Endodermal cell (in vitro differentiated cells): Measurements from ENCODE around the gene XYLT1. TPM values are rescaled to one million over a fixed set of nuclear protein-coding genes. Genes with fewer than 3 reads are reported as not detected.
A peak's percentile ranks its signal among the peaks of the same experiment; 100 is the strongest.

Experiments
- DNase-seq: peaks from one replicate; pipeline ENCODE4 v3.0.0-alpha.2; 2017
- H3K27ac ChIP-seq: 2 replicates; pipeline ENCODE4 v1.5.1; 2013; ENCODE audit warnings: mild to moderate bottlenecking, low read depth, low read length, moderate library complexity
- H3K27me3 ChIP-seq: 2 replicates; pipeline ENCODE4 v1.6.1; 2013; ENCODE audit warnings: mild to moderate bottlenecking, low read length, moderate library complexity; ENCODE audit not compliant: insufficient read depth, control insufficient read depth, poor library complexity, severe bottlenecking
- H3K36me3 ChIP-seq: 2 replicates; pipeline ENCODE4 v1.7.0; 2013; ENCODE audit warnings: mild to moderate bottlenecking, low read length, moderate library complexity; ENCODE audit not compliant: control insufficient read depth, insufficient read depth
- H3K4me1 ChIP-seq: one replicate; pipeline ENCODE4 v1.7.0; 2013; ENCODE audit warnings: low read length; ENCODE audit not compliant: control insufficient read depth, insufficient read depth
- H3K4me3 ChIP-seq: 2 replicates; pipeline ENCODE4 v1.5.1; 2013; ENCODE audit warnings: mild to moderate bottlenecking, low read length, moderate library complexity
- H3K9ac ChIP-seq: 2 replicates; pipeline ENCODE4 v1.6.1; 2013; ENCODE audit warnings: mild to moderate bottlenecking, low read length, moderate library complexity; ENCODE audit not compliant: poor library complexity, severe bottlenecking; ENCODE audit errors: extremely low read depth
- H3K9me3 ChIP-seq: 2 replicates; pipeline ENCODE4 v1.6.1; 2013; ENCODE audit warnings: mild to moderate bottlenecking, low read length, moderate library complexity; ENCODE audit not compliant: control insufficient read depth
- H3K27ac Mint-ChIP-seq: 2 replicates; pipeline ENCODE4 v1.8.0; 2020; ENCODE audit warnings: mixed read lengths
- H3K27me3 Mint-ChIP-seq: 2 replicates; pipeline ENCODE4 v1.8.0; 2021; ENCODE audit warnings: mild to moderate bottlenecking, mixed read lengths; ENCODE audit not compliant: insufficient read depth
- H3K36me3 Mint-ChIP-seq: 2 replicates; pipeline ENCODE4 v1.8.0; 2020; ENCODE audit warnings: low read depth, mixed read lengths
- H3K4me1 Mint-ChIP-seq: 2 replicates; pipeline ENCODE4 v1.8.0; 2020; ENCODE audit warnings: mixed read lengths
- H3K4me3 Mint-ChIP-seq: 2 replicates; pipeline ENCODE4 v1.8.0; 2020; ENCODE audit warnings: mild to moderate bottlenecking, moderate library complexity, mixed read lengths
- H3K9me3 Mint-ChIP-seq: 2 replicates; pipeline ENCODE4 v1.8.0; 2020; ENCODE audit warnings: mild to moderate bottlenecking, mixed read lengths
- CTCF ChIP-seq: fragments of 200-600 bp; sonication (generic); conservative IDR thresholded peaks from 2 replicates; pipeline ENCODE4 v1.5.0; 2021; ENCODE audit warnings: antibody characterized with exemption, mild to moderate bottlenecking
- WGBS, 2 experiments: methylation state at CpG; one replicate each; pipeline versions ENCODE4 v1.1.5 to v1.1.7; 2013; ENCODE audit warnings: missing lambda C conversion rate in 2 of 2, mixed read lengths in 1 of 2; ENCODE audit not compliant: insufficient coverage in 1 of 2, insufficient read length in 1 of 2; 5-methylcytosine and 5-hydroxymethylcytosine counted together
- total RNA-seq, 2 donors: library from RNA; stranded (reverse); fragmentation: NEBNext Ultra II Directional in 1 of 2; extraction: Animal tissue kit (Norgen Biotek cat#: 25700) in 1 of 2; gene quantifications; 2 replicates in 1 of 2; 3 replicates in 1 of 2; pipeline ENCODE4 v1.2.1, GENCODE V29; 2021

The XYLT1 gene
- total RNA-seq, 2 donors from 2014 or later, result 26.8 to 28.5 TPM

GRCh38 chr16:17084130-17084529, 386.6 kb downstream of the XYLT1 start:
- H3K36me3 ChIP-seq, result no peaks in the 10 kb centered on the region
- H3K9ac ChIP-seq, result no peak overlapping the region
- H3K27ac ChIP-seq, result peak overlapping the region; percentile 93
- H3K4me3 ChIP-seq, result no peak overlapping the region
- H3K4me3 Mint-ChIP-seq, result no peak overlapping the region
- no peak overlapping the region for H3K27ac Mint-ChIP-seq
- TF ChIP-seq CTCF, result no peak
- H3K4me1 ChIP-seq, result peaks cover 3% of the 10 kb centered on the region
- peaks cover 8% of the 10 kb centered on the region for H3K9me3 Mint-ChIP-seq
- peaks cover 31% of the 10 kb centered on the region for H3K4me1 Mint-ChIP-seq
- no peaks in the 10 kb centered on the region for H3K27me3 ChIP-seq
- 80 to 93% methylated on average over 2 of the region's 2 CpGs for WGBS, 2 experiments
- peaks cover 17% of the 10 kb centered on the region for H3K9me3 ChIP-seq
- no peak for DNase-seq
- no peaks in the 10 kb centered on the region for H3K27me3 Mint-ChIP-seq
- H3K36me3 Mint-ChIP-seq, result no peaks in the 10 kb centered on the region

GRCh38 chr16:17083628-17084027, 387.1 kb downstream of the XYLT1 start:
- Mint-ChIP-seq H3K36me3 (no peaks in the 10 kb centered on the region), H3K9me3 (peaks cover 8% of the 10 kb centered on the region), H3K27ac (no peak overlapping the region), H3K27me3 (no peaks in the 10 kb centered on the region), H3K4me3 (no peak overlapping the region), H3K4me1 (peaks cover 31% of the 10 kb centered on the region)
- Histone ChIP-seq H3K36me3 (no peaks in the 10 kb centered on the region), H3K27me3 (no peaks in the 10 kb centered on the region), H3K9me3 (peaks cover 17% of the 10 kb centered on the region), H3K4me3 (no peak overlapping the region), H3K4me1 (peaks cover 3% of the 10 kb centered on the region), H3K9ac (no peak overlapping the region), H3K27ac (peak overlapping the region; percentile 93)
- no peak for TF ChIP-seq CTCF
- 0 to 38% methylated on average over 1 of the region's 1 CpG for WGBS, 2 experiments
- DNase-seq, result peak; percentile 60

- Mint-ChIP-seq H3K4me3 (no peak overlapping the region), H3K9me3 (peaks cover 8% of the 10 kb centered on the region)
- WGBS, 2 experiments, result 77 to 90% methylated on average over 5 to 6 of the region's 7 CpGs
These were observed 388.5 kb downstream of the XYLT1 start for GRCh38 chr16:17082095-17082882.

More at GRCh38 chr16:17082095-17082882, 388.5 kb downstream of the XYLT1 start:
- no peak for TF ChIP-seq CTCF
- peak; percentile 56 for DNase-seq
- Histone ChIP-seq H3K4me3 (peak overlapping the region; percentile 36), H3K36me3 (no peaks in the 10 kb centered on the region), H3K27ac (peak overlapping the region; percentile 93), H3K9me3 (peaks cover 17% of the 10 kb centered on the region), H3K4me1 (peaks cover 3% of the 10 kb centered on the region), H3K27me3 (no peaks in the 10 kb centered on the region), H3K9ac (no peak overlapping the region)
- no peaks in the 10 kb centered on the region for H3K27me3 Mint-ChIP-seq
- no peaks in the 10 kb centered on the region for H3K36me3 Mint-ChIP-seq
- H3K4me1 Mint-ChIP-seq, result peaks cover 24% of the 10 kb centered on the region
- peak overlapping the region; percentile 56 for H3K27ac Mint-ChIP-seq
